SK-N-SH (cell line): ENCODE results near the gene AKR1C1. TPM values are rescaled to one million over a fixed set of nuclear protein-coding genes. Genes with fewer than 3 reads are reported as not detected.

Source experiments
- CTCF ChIA-PET: fragments of 300-600, 350-600 bp; formaldehyde crosslinking; extraction: SDS; loops from one replicate; lab custom pipeline; 2021; lab: Yijun Ruan, JAX
- POLR2A ChIA-PET: fragments of 350-600 bp; sonication (Branson Sonifier 250); formaldehyde crosslinking; extraction: SDS; loops from one replicate; lab custom pipeline; 2020; ENCODE audit warnings: antibody characterized with exemption, inconsistent platforms; lab: Yijun Ruan, JAX
- DNase-seq: peaks from one replicate; pipeline ENCODE4 v3.0.0; 2012
- H2AFZ ChIP-seq: fragments of 200-600 bp; sonication (generic); 2 replicates; pipeline ENCODE4 v1.8.1; 2016; ENCODE audit warnings: antibody characterized with exemption, mild to moderate bottlenecking, low read depth
- H3F3A ChIP-seq: fragments of 200-600 bp; sonication (generic); replicated peaks from 2 replicates; pipeline ENCODE3; 2016; ENCODE audit warnings: antibody characterized with exemption, mild to moderate bottlenecking; ENCODE audit not compliant: insufficient read depth
- H3K27ac ChIP-seq, 2 experiments: fragments of 200-500 bp in 1 of 2; fragments of 200-600 bp in 1 of 2; sonication (Bioruptor generic) in 1 of 2; sonication (generic), shearing (Covaris generic) in 1 of 2; 2 replicates each; pipeline versions ENCODE4 v1.5.1 to v1.6.1; 2014 to 2016; ENCODE audit warnings: low read depth in 2 of 2, inconsistent platforms in 1 of 2, low read length in 1 of 2, mild to moderate bottlenecking in 1 of 2, mixed read lengths in 1 of 2
- H3K27me3 ChIP-seq: fragments of 200-600 bp; sonication (generic), shearing (Covaris generic); 2 replicates; pipeline ENCODE4 v1.6.1; 2016; ENCODE audit warnings: mixed run types; ENCODE audit not compliant: insufficient read depth
- H3K36me3 ChIP-seq, 2 experiments: fragments of 200-500 bp in 1 of 2; fragments of 200-600 bp in 1 of 2; sonication (Bioruptor generic) in 1 of 2; sonication (generic) in 1 of 2; replicated peaks in 1 of 2; 2 replicates each; pipeline versions ENCODE3 to v1.5.1; 2014 to 2016; ENCODE audit warnings: low read length in 1 of 2, mild to moderate bottlenecking in 1 of 2; ENCODE audit not compliant: insufficient read depth in 2 of 2, control insufficient read depth in 1 of 2
- H3K4me1 ChIP-seq, 2 experiments: fragments of 200-500 bp in 1 of 2; fragments of 200-600 bp in 1 of 2; sonication (Bioruptor generic) in 1 of 2; sonication (generic), shearing (Covaris generic) in 1 of 2; 2 replicates each; pipeline versions ENCODE4 v1.5.1 to v1.6.1; 2014 to 2016; ENCODE audit warnings: low read depth in 1 of 2, low read length in 1 of 2, mixed run types in 1 of 2; ENCODE audit not compliant: insufficient read depth in 2 of 2, control insufficient read depth in 1 of 2
- H3K4me2 ChIP-seq: fragments of 200-600 bp; sonication (generic), shearing (Covaris generic); 2 replicates; pipeline ENCODE4 v1.6.1; 2017; ENCODE audit warnings: mixed run types
- H3K4me3 ChIP-seq, 2 experiments: fragments of 200-500 bp in 1 of 2; fragments of 200-600 bp in 1 of 2; sonication (Bioruptor generic) in 1 of 2; sonication (generic), shearing (Covaris generic) in 1 of 2; 2 replicates each; pipeline versions ENCODE4 v1.5.1 to v1.8.1; 2014 to 2016; ENCODE audit warnings: low read depth in 2 of 2, inconsistent platforms in 1 of 2, low read length in 1 of 2, mild to moderate bottlenecking in 1 of 2, mixed read lengths in 1 of 2, moderate library complexity in 1 of 2
- H3K79me2 ChIP-seq: fragments of 200-600 bp; sonication (generic); 2 replicates; pipeline ENCODE4 v1.8.1; 2017; ENCODE audit warnings: mild to moderate bottlenecking; ENCODE audit not compliant: insufficient read depth
- H3K9ac ChIP-seq: fragments of 200-600 bp; sonication (generic); 2 replicates; pipeline ENCODE4 v1.6.1; 2017; ENCODE audit warnings: mixed run types
- H3K9me2 ChIP-seq: fragments of 200-600 bp; sonication (generic); 2 replicates; pipeline ENCODE4 v1.6.1; 2017; ENCODE audit warnings: mixed run types
- H3K9me3 ChIP-seq: fragments of 200-600 bp; sonication (generic); 2 replicates; pipeline ENCODE4 v1.6.1; 2017; ENCODE audit warnings: mixed run types, mild to moderate bottlenecking, moderate library complexity
- H4K20me1 ChIP-seq: fragments of 200-600 bp; sonication (generic); 2 replicates; pipeline ENCODE4 v1.6.1; 2017; ENCODE audit warnings: mild to moderate bottlenecking, mixed run types; ENCODE audit not compliant: insufficient read depth
- CHD2 ChIP-seq: fragments of 150-350 bp; IDR thresholded peaks from 2 replicates; pipeline ENCODE4 v1.6.1; 2018; ENCODE audit warnings: low read length; ENCODE audit not compliant: partially characterized antibody
- ELF1 ChIP-seq: IDR thresholded peaks from 2 replicates; pipeline ENCODE4 v1.4.0; 2012
- FOSL2 ChIP-seq: IDR thresholded peaks from 2 replicates; pipeline ENCODE4 v1.4.0; 2012; ENCODE audit warnings: low read depth, mild to moderate bottlenecking, moderate library complexity, borderline replicate concordance
- FOXM1 ChIP-seq: IDR thresholded peaks from 2 replicates; pipeline ENCODE4 v1.4.0; 2012; ENCODE audit warnings: low read depth, mild to moderate bottlenecking
- JUND ChIP-seq: IDR thresholded peaks from 2 replicates; pipeline ENCODE4 v1.4.0; 2012
- RAD21 ChIP-seq: IDR thresholded peaks from 2 replicates; pipeline ENCODE4 v1.6.1; 2012; ENCODE audit warnings: mild to moderate bottlenecking, low read length
- RFX5 ChIP-seq: IDR thresholded peaks from 2 replicates; pipeline ENCODE4 v1.6.1; 2012; ENCODE audit warnings: mild to moderate bottlenecking, improper control_type of control experiment, low read length
- SIN3A ChIP-seq: IDR thresholded peaks from 2 replicates; pipeline ENCODE4 v1.6.1; 2012; ENCODE audit warnings: low read depth, mild to moderate bottlenecking, low read length, moderate library complexity, borderline replicate concordance
- TAF1 ChIP-seq: IDR thresholded peaks from 2 replicates; pipeline ENCODE4 v1.6.1; 2012; ENCODE audit warnings: low read depth, mild to moderate bottlenecking, low read length, moderate library complexity, borderline replicate concordance
- TCF12 ChIP-seq: IDR thresholded peaks from 2 replicates; pipeline ENCODE4 v1.4.0; 2012
- WGBS: methylation state at CpG from one replicate; pipeline ENCODE4 v1.1.6; 2017; ENCODE audit warnings: low lambda C conversion rate; 5-methylcytosine and 5-hydroxymethylcytosine counted together
- polyA plus RNA-seq, 3 experiments: library from polyadenylated mRNA; depleted of rRNA; stranded (reverse); fragments of >200 nt; gene quantifications; 2 replicates each; pipeline ENCODE4 v1.2.3, GENCODE V29; 2012
- TF ChIP-seq, protein P1 (sequence below): IDR thresholded peaks from 2 replicates; pipeline ENCODE4 v1.6.1; 2012; ENCODE audit warnings: mild to moderate bottlenecking, low read depth, low read length, moderate library complexity
- TF ChIP-seq, protein P2 (sequence below): IDR thresholded peaks from 2 replicates; pipeline ENCODE4; 2012
- TF ChIP-seq, protein P3 (sequence below): fragments of 150-350 bp; IDR thresholded peaks from 2 replicates; pipeline ENCODE4 v1.6.1; 2016; ENCODE audit warnings: mild to moderate bottlenecking, low read depth, low read length
- TF ChIP-seq, protein P4 (sequence below): IDR thresholded peaks from 2 replicates; pipeline ENCODE4 v1.4.0; 2012; ENCODE audit warnings: low read depth

AKR1C1 gene
- polyA plus RNA-seq, 1 of the 3 experiments (the other 2 are of a cell fraction) = 1.3 TPM

DNA sequence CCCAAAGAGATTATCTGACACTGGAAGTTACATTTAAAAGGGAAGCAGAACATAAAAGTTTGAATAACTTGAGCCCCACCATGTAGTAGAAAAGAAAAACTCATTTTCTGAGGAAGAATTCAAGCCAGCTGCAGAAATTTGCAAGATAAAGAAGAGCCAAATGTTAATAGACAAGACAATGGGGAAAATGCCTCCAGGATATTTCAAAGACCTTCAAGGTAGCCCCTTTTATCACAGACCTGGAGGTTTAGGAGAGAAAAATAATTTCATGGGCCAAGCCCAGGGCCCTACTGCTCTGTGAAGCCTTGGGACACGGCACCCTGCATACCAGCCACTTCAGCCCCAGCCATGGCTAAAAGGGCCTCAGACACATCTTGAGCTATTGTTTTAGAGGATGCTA, 18.4 kb upstream of the AKR1C1 start:
- Histone ChIP-seq H3K27ac (no peak overlapping the region), H3K79me2 (no peaks in the 10 kb centered on the region), H3K4me3 (no peak overlapping the region), H4K20me1 (no peaks in the 10 kb centered on the region), H3K4me2 (no peak overlapping the region), H3K4me1 (peaks cover 0 to 8% of the 10 kb centered on the region in 2 experiments; a peak in 1 of 4 replicates), H3F3A (no peaks in the 10 kb centered on the region), H3K27me3 (no peaks in the 10 kb centered on the region), H3K9me3 (no peaks in the 10 kb centered on the region), H3K36me3 (no peaks in the 10 kb centered on the region), H3K9me2 (no peaks in the 10 kb centered on the region), H2AFZ (no peak overlapping the region), H3K9ac (no peak overlapping the region)
- POLR2A ChIA-PET = no interaction called here
- CTCF ChIA-PET = no interaction called here
- 67% methylated on average over 1 of the region's 1 CpG for WGBS
- DNase-seq = no peak
- TF ChIP-seq ELF1 (no peak), FOSL2 (no peak), TCF12 (no peak), SIN3A (no peak), RFX5 (no peak), CHD2 (no peak), JUND (no peak), RAD21 (no peak), TAF1 (no peak), FOXM1 (no peak)
- TF ChIP-seq, protein P1, sequence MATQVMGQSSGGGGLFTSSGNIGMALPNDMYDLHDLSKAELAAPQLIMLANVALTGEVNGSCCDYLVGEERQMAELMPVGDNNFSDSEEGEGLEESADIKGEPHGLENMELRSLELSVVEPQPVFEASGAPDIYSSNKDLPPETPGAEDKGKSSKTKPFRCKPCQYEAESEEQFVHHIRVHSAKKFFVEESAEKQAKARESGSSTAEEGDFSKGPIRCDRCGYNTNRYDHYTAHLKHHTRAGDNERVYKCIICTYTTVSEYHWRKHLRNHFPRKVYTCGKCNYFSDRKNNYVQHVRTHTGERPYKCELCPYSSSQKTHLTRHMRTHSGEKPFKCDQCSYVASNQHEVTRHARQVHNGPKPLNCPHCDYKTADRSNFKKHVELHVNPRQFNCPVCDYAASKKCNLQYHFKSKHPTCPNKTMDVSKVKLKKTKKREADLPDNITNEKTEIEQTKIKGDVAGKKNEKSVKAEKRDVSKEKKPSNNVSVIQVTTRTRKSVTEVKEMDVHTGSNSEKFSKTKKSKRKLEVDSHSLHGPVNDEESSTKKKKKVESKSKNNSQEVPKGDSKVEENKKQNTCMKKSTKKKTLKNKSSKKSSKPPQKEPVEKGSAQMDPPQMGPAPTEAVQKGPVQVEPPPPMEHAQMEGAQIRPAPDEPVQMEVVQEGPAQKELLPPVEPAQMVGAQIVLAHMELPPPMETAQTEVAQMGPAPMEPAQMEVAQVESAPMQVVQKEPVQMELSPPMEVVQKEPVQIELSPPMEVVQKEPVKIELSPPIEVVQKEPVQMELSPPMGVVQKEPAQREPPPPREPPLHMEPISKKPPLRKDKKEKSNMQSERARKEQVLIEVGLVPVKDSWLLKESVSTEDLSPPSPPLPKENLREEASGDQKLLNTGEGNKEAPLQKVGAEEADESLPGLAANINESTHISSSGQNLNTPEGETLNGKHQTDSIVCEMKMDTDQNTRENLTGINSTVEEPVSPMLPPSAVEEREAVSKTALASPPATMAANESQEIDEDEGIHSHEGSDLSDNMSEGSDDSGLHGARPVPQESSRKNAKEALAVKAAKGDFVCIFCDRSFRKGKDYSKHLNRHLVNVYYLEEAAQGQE = no peak
- TF ChIP-seq, protein P2, sequence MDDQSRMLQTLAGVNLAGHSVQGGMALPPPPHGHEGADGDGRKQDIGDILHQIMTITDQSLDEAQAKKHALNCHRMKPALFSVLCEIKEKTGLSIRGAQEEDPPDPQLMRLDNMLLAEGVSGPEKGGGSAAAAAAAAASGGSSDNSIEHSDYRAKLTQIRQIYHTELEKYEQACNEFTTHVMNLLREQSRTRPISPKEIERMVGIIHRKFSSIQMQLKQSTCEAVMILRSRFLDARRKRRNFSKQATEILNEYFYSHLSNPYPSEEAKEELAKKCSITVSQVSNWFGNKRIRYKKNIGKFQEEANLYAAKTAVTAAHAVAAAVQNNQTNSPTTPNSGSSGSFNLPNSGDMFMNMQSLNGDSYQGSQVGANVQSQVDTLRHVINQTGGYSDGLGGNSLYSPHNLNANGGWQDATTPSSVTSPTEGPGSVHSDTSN = no peak
- TF ChIP-seq, protein P3, sequence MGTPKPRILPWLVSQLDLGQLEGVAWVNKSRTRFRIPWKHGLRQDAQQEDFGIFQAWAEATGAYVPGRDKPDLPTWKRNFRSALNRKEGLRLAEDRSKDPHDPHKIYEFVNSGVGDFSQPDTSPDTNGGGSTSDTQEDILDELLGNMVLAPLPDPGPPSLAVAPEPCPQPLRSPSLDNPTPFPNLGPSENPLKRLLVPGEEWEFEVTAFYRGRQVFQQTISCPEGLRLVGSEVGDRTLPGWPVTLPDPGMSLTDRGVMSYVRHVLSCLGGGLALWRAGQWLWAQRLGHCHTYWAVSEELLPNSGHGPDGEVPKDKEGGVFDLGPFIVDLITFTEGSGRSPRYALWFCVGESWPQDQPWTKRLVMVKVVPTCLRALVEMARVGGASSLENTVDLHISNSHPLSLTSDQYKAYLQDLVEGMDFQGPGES = no peak
- TF ChIP-seq, protein P4, sequence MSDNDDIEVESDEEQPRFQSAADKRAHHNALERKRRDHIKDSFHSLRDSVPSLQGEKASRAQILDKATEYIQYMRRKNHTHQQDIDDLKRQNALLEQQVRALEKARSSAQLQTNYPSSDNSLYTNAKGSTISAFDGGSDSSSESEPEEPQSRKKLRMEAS = no peak
